Activated naive CD4-positive, alpha-beta T cell (primary cell): ENCODE measurements around the gene ANXA10.
"Not testable (repeated sequence)": the region's sequence is repeated elsewhere in the genome, so short reads cannot be mapped to it uniquely, and the experiment has no call there.

Source experiments
- DNase-seq, 4 experiments: peaks; one replicate each; lab custom pipeline; 2025; lab: John Stamatoyannopoulos, UW

Gene ANXA10

GRCh38 chr4:168154546-168155277 is 62.4 kb downstream of the ANXA10 start:
- no peak for DNase-seq

- DNase-seq, result no peak
These were observed 70.3 kb downstream of the ANXA10 start for GRCh38 chr4:168162604-168163003.

- DNase-seq, result no peak
These were observed 70.8 kb downstream of the ANXA10 start for GRCh38 chr4:168163106-168163505.

GRCh38 chr4:168164045-168164444 is 71.7 kb downstream of the ANXA10 start:
- no peak for DNase-seq

GRCh38 chr4:168164915-168165548 is 72.7 kb downstream of the ANXA10 start:
- no peak for DNase-seq

- DNase-seq, result no peak
These were observed 75.5 kb downstream of the ANXA10 start for GRCh38 chr4:168167714-168168284.

- DNase-seq, result no peak
These were observed 82.0 kb downstream of the ANXA10 start for GRCh38 chr4:168174308-168174707.

GRCh38 chr4:168177546-168178149 is 85.3 kb downstream of the ANXA10 start:
- DNase-seq, result no peak

GRCh38 chr4:168183717-168184571 is 91.6 kb downstream of the ANXA10 start:
- DNase-seq, result no peak

- DNase-seq, result no peak
These were observed 96.4 kb downstream of the ANXA10 start for GRCh38 chr4:168188754-168189153.

- no peak for DNase-seq
These were observed 105.6 kb downstream of the ANXA10 start for GRCh38 chr4:168197926-168198325.

GRCh38 chr4:168199260-168199957 is 107.1 kb downstream of the ANXA10 start:
- DNase-seq, result no peak

- DNase-seq, result no peak
These were observed 108.3 kb downstream of the ANXA10 start for GRCh38 chr4:168200685-168201084.

GRCh38 chr4:168203233-168203911 is 111.0 kb downstream of the ANXA10 start:
- no peak for DNase-seq

- no peak for DNase-seq
These were observed 116.7 kb downstream of the ANXA10 start for GRCh38 chr4:168208957-168209614.

- no peak for DNase-seq
These were observed 120.3 kb downstream of the ANXA10 start for GRCh38 chr4:168212656-168213055.

- not testable (repeated sequence) for DNase-seq
These were observed 121.2 kb downstream of the ANXA10 start for GRCh38 chr4:168213511-168213910.

GRCh38 chr4:168218645-168219044 is 126.3 kb downstream of the ANXA10 start:
- DNase-seq, result no peak

- no peak for DNase-seq
These were observed 128.6 kb downstream of the ANXA10 start for GRCh38 chr4:168220893-168221292.

- DNase-seq, result no peak
These were observed 129.0 kb downstream of the ANXA10 start for GRCh38 chr4:168221301-168221700.
